Liver (tissue), 3 donors: Measurements from ENCODE around the gene TBCCD1.

Experiments
- EGR1 ChIP-seq, 2 donors: IDR thresholded peaks; 2 replicates each; pipeline ENCODE4 v1.6.1; 2016 to 2018; ENCODE audit warnings: antibody characterized with exemption in 2 of 2, low read depth in 2 of 2
- FOXA2 ChIP-seq: IDR thresholded peaks from 2 replicates; pipeline ENCODE4 v1.6.1; 2016; ENCODE audit warnings: antibody characterized with exemption
- GABPA ChIP-seq, 2 donors: IDR thresholded peaks in 1 of 2; conservative IDR thresholded peaks in 1 of 2; 2 replicates each; pipeline ENCODE4 v1.6.1; 2016; ENCODE audit warnings: antibody characterized with exemption in 2 of 2, mild to moderate bottlenecking in 1 of 2, moderate library complexity in 1 of 2
- HNF4A ChIP-seq, 2 donors: conservative IDR thresholded peaks; 2 replicates each; pipeline ENCODE4 v1.6.1; 2016; ENCODE audit warnings: antibody characterized with exemption in 2 of 2, mild to moderate bottlenecking in 2 of 2
- JUND ChIP-seq, 2 donors: IDR thresholded peaks; 2 replicates each; pipeline ENCODE4 v1.6.1; 2016; ENCODE audit warnings: antibody characterized with exemption in 2 of 2
- RAD21 ChIP-seq, 2 donors: IDR thresholded peaks; 2 replicates each; pipeline ENCODE4 v1.6.1; 2016; ENCODE audit warnings: antibody characterized with exemption in 2 of 2, mild to moderate bottlenecking in 2 of 2
- REST ChIP-seq: IDR thresholded peaks from 2 replicates; pipeline ENCODE4 v1.6.1; 2016; ENCODE audit warnings: antibody characterized with exemption, mild to moderate bottlenecking
- RXRA ChIP-seq, 2 donors: IDR thresholded peaks; 2 replicates each; pipeline ENCODE4 v1.6.1; 2017 to 2018; ENCODE audit warnings: antibody characterized with exemption in 2 of 2, mild to moderate bottlenecking in 1 of 2
- SP1 ChIP-seq: IDR thresholded peaks from 2 replicates; pipeline ENCODE4 v1.6.1; 2018; ENCODE audit warnings: antibody characterized with exemption, mild to moderate bottlenecking
- TAF1 ChIP-seq: conservative IDR thresholded peaks from 2 replicates; pipeline ENCODE4 v1.6.1; 2016; ENCODE audit warnings: antibody characterized with exemption, mild to moderate bottlenecking
- TF ChIP-seq, protein P1 (sequence below): fragments of 150-350 bp; IDR thresholded peaks from 2 replicates; pipeline ENCODE4 v1.5.1; 2017; ENCODE audit warnings: improper control_type of control experiment, low read depth, low read length; ENCODE audit not compliant: missing input control
- TF ChIP-seq, protein P2 (sequence below): IDR thresholded peaks from 2 replicates; pipeline ENCODE4 v1.6.1; 2016; ENCODE audit warnings: antibody characterized with exemption
- TF ChIP-seq, protein P3 (sequence below): IDR thresholded peaks from 2 replicates; pipeline ENCODE4 v1.6.1; 2016; ENCODE audit warnings: antibody characterized with exemption
- TF ChIP-seq, protein P4 (sequence below): IDR thresholded peaks from 2 replicates; pipeline ENCODE4 v1.6.1; 2016; ENCODE audit warnings: antibody characterized with exemption
- donor health status: healthy.
- donor health status: healthy.

GRCh38 chr3:186551387-186551786 lies 15.8 kb downstream of the TBCCD1 start:
- TF ChIP-seq, protein P1, sequence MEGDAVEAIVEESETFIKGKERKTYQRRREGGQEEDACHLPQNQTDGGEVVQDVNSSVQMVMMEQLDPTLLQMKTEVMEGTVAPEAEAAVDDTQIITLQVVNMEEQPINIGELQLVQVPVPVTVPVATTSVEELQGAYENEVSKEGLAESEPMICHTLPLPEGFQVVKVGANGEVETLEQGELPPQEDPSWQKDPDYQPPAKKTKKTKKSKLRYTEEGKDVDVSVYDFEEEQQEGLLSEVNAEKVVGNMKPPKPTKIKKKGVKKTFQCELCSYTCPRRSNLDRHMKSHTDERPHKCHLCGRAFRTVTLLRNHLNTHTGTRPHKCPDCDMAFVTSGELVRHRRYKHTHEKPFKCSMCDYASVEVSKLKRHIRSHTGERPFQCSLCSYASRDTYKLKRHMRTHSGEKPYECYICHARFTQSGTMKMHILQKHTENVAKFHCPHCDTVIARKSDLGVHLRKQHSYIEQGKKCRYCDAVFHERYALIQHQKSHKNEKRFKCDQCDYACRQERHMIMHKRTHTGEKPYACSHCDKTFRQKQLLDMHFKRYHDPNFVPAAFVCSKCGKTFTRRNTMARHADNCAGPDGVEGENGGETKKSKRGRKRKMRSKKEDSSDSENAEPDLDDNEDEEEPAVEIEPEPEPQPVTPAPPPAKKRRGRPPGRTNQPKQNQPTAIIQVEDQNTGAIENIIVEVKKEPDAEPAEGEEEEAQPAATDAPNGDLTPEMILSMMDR = no peak
- TF ChIP-seq RAD21 (IDR thresholded peaks at IDR 0.05) (peak in 1 of 2 donors; percentile 21), JUND (IDR thresholded peaks at IDR 0.05) (no peak), TAF1 (no peak), RXRA (IDR thresholded peaks at IDR 0.05) (no peak), GABPA (IDR thresholded peaks at IDR 0.05 in 1 of 2, conservative IDR thresholded peaks at IDR 0.05 in 1 of 2) (no peak), REST (no peak), HNF4A (conservative IDR thresholded peaks at IDR 0.05) (no peak), EGR1 (IDR thresholded peaks at IDR 0.05; ENCODE audit: low read depth in 2 of 2) (no peak), FOXA2 (no peak), SP1 (no peak)
- TF ChIP-seq, protein P2, sequence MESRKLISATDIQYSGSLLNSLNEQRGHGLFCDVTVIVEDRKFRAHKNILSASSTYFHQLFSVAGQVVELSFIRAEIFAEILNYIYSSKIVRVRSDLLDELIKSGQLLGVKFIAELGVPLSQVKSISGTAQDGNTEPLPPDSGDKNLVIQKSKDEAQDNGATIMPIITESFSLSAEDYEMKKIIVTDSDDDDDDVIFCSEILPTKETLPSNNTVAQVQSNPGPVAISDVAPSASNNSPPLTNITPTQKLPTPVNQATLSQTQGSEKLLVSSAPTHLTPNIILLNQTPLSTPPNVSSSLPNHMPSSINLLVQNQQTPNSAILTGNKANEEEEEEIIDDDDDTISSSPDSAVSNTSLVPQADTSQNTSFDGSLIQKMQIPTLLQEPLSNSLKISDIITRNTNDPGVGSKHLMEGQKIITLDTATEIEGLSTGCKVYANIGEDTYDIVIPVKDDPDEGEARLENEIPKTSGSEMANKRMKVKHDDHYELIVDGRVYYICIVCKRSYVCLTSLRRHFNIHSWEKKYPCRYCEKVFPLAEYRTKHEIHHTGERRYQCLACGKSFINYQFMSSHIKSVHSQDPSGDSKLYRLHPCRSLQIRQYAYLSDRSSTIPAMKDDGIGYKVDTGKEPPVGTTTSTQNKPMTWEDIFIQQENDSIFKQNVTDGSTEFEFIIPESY = no peak
- TF ChIP-seq, protein P3, sequence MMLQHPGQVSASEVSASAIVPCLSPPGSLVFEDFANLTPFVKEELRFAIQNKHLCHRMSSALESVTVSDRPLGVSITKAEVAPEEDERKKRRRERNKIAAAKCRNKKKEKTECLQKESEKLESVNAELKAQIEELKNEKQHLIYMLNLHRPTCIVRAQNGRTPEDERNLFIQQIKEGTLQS = no peak
- TF ChIP-seq, protein P4, sequence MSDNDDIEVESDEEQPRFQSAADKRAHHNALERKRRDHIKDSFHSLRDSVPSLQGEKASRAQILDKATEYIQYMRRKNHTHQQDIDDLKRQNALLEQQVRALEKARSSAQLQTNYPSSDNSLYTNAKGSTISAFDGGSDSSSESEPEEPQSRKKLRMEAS = no peak
